PC-3 (cell line): ENCODE measurements around the gene SPRR2B. TPM values are rescaled to one million over a fixed set of nuclear protein-coding genes. Genes with fewer than 3 reads are reported as not detected.
"Not testable (repeated sequence)": the region's sequence is repeated elsewhere in the genome, so short reads cannot be mapped to it uniquely, and the experiment has no call there.

ENCODE experiments used
- ATAC-seq: fragments of 200-7000 bp; cut with Tn5 transposase; 2 replicates; pipeline ENCODE4 v1.9.1; 2020; ENCODE audit warnings: mild to moderate bottlenecking, moderate library complexity
- BruUV-seq: library from RNA; stranded (reverse); fragments of 400-500 nt; replicated peaks from 2 replicates; lab custom pipeline; 2021; lab: Mats Ljungman, UMichigan
- CTCF ChIA-PET: fragments of 300-600 bp; sonication (Branson Sonifier 250); formaldehyde crosslinking; loops from one replicate; lab custom pipeline; 2022; ENCODE audit warnings: antibody characterized with exemption; lab: Charles Lee
- POLR2A ChIA-PET: fragments of 300-600 bp; sonication (Branson Sonifier 250); formaldehyde crosslinking; loops from one replicate; lab custom pipeline; 2022; ENCODE audit warnings: antibody characterized with exemption; ENCODE audit not compliant: unreplicated experiment; lab: Charles Lee
- DNase-seq: peaks from one replicate; pipeline ENCODE4 v3.0.0-alpha.2; 2015
- H2AFZ ChIP-seq: fragments of 300-600 bp; sonication (generic); 2 replicates; pipeline ENCODE4 v1.6.0; 2016; ENCODE audit warnings: antibody characterized with exemption, low read length
- H3F3A ChIP-seq: fragments of 300-600 bp; sonication (generic); one replicate; pipeline ENCODE4 v1.6.0; 2017; ENCODE audit warnings: antibody characterized with exemption, low read length, control low read depth, mild to moderate bottlenecking; ENCODE audit not compliant: unreplicated experiment
- H3K27ac ChIP-seq: fragments of 300-600 bp; sonication (generic); 2 replicates; pipeline ENCODE4 v1.5.1; 2016; ENCODE audit warnings: mild to moderate bottlenecking, low read length
- H3K27me3 ChIP-seq: fragments of 300-600 bp; sonication (generic); 2 replicates; pipeline ENCODE4 v1.6.1; 2016; ENCODE audit warnings: low read length, mixed read lengths
- H3K36me3 ChIP-seq: fragments of 300-600 bp; sonication (generic); 2 replicates; pipeline ENCODE4 v1.6.1; 2016; ENCODE audit warnings: low read depth, mixed run types, low read length, mixed read lengths
- H3K4me1 ChIP-seq: fragments of 300-600 bp; sonication (generic); 2 replicates; pipeline ENCODE4 v1.5.1; 2016; ENCODE audit warnings: low read length; ENCODE audit not compliant: insufficient read depth
- H3K4me2 ChIP-seq: fragments of 300-600 bp; sonication (generic); 2 replicates; pipeline ENCODE4 v1.6.0; 2016; ENCODE audit warnings: low read length
- H3K4me3 ChIP-seq: fragments of 300-600 bp; sonication (generic); 2 replicates; pipeline ENCODE4 v1.5.1; 2016; ENCODE audit warnings: mild to moderate bottlenecking, low read length, mixed read lengths
- H3K79me2 ChIP-seq: fragments of 300-600 bp; sonication (generic); 2 replicates; pipeline ENCODE4 v1.6.1; 2017; ENCODE audit warnings: low read length, mixed read lengths
- H3K9ac ChIP-seq: fragments of 300-600 bp; sonication (generic); 2 replicates; pipeline ENCODE4 v1.6.0; 2016; ENCODE audit warnings: mild to moderate bottlenecking, low read length
- H3K9me2 ChIP-seq: fragments of 300-600 bp; sonication (generic); replicated peaks from 2 replicates; pipeline ENCODE4 v1.6.1; 2016; ENCODE audit warnings: mixed run types, low read length, mixed read lengths
- H3K9me3 ChIP-seq: fragments of 300-600 bp; sonication (generic); 2 replicates; pipeline ENCODE4 v1.6.1; 2016; ENCODE audit warnings: low read length, mixed read lengths
- H4K20me1 ChIP-seq: fragments of 300-600 bp; sonication (generic); 2 replicates; pipeline ENCODE4 v1.6.1; 2016; ENCODE audit warnings: low read length, mixed read lengths
- CTCF ChIP-seq: fragments of 300-600 bp; sonication (generic); conservative IDR thresholded peaks from 2 replicates; pipeline ENCODE4 v1.5.1; 2017; ENCODE audit warnings: antibody characterized with exemption, low read depth, mild to moderate bottlenecking, low read length
- EZH2 ChIP-seq: fragments of 300-600 bp; sonication (generic); IDR thresholded peaks from one replicate; pipeline ENCODE4 v1.6.1; 2017; ENCODE audit warnings: antibody characterized with exemption, mild to moderate bottlenecking, low read length; ENCODE audit not compliant: unreplicated experiment
- EZH2phosphoT487 ChIP-seq: fragments of 300-600 bp; sonication (generic); IDR thresholded peaks from 2 replicates; pipeline ENCODE4 v1.6.1; 2018; ENCODE audit warnings: mild to moderate bottlenecking, antibody characterized with exemption, low read length, borderline replicate concordance
- intact Hi-C: fragments of 100-400 bp; cut with micrococcal nuclease; formaldehyde crosslinking; loops from 2 replicates; pipeline ENCODE4 v1.9.0; 2023
- total RNA-seq: library from RNA; depleted of rRNA; stranded (reverse); fragments of >200 nt; gene quantifications from 2 replicates; pipeline ENCODE4 v1.2.3, GENCODE V29; 2014

SPRR2B gene
- total RNA-seq, 1 experiment from 2014 or later, result not detected

GRCh38 chr1:153113416-153113815 is 42.0 kb upstream of the SPRR2B start, which contains the start of gene SPRR2F:
SPRR2F (minus strand) TSS chr1:153113516; CDS start chr1:153112733, 783 bp downstream.
- Histone ChIP-seq H3K27ac (no peak within 1 kb of the TSS), H3F3A (no peaks in the 10 kb centered on the region), H3K36me3 (no peaks in the 10 kb centered on the region), H3K79me2 (no peaks in the 10 kb centered on the region), H3K9ac (no peak within 1 kb of the TSS), H3K9me3 (no peaks in the 10 kb centered on the region), H3K4me2 (no peak within 1 kb of the TSS), H3K9me2 (no peaks in the 10 kb centered on the region), H2AFZ (no peak within 1 kb of the TSS), H3K27me3 (peaks cover 5% of the 10 kb centered on the region; the same call in 1 of the 2 replicates), H3K4me3 (no peak within 1 kb of the TSS), H4K20me1 (no peaks in the 10 kb centered on the region), H3K4me1 (no peaks in the 10 kb centered on the region)
- intact Hi-C loops, result no loop called here
- no peak for TF ChIP-seq CTCF
- TF ChIP-seq EZH2, result no peak
- no peak for TF ChIP-seq EZH2phosphoT487
- DNase-seq, result no peak
- CTCF ChIA-PET, result no interaction called here
- ATAC-seq, result no peak
- BruUV-seq, result no TSS peak
- POLR2A ChIA-PET, result no interaction called here

- H2AFZ ChIP-seq, H3K4me3 ChIP-seq, H3K4me2 ChIP-seq, H3K9me2 ChIP-seq, H3K27me3 ChIP-seq, H3F3A ChIP-seq, H3K36me3 ChIP-seq, POLR2A ChIA-PET, DNase-seq, H3K9me3 ChIP-seq, H4K20me1 ChIP-seq, H3K27ac ChIP-seq, CTCF ChIA-PET, BruUV-seq, H3K9ac ChIP-seq, H3K4me1 ChIP-seq, H3K79me2 ChIP-seq, intact Hi-C loops, ATAC-seq: not testable (repeated sequence)
Measured at GRCh38 chr1:153112454-153112853, 41.0 kb upstream of the SPRR2B start.

- H3F3A ChIP-seq, result no peaks in the 10 kb centered on the region
- peak overlapping the region; percentile 63 for H3K4me2 ChIP-seq
- no peaks in the 10 kb centered on the region for H3K79me2 ChIP-seq
- ATAC-seq (peak; percentile 94), DNase-seq (peak; percentile 97)
- no peaks in the 10 kb centered on the region for H3K27me3 ChIP-seq
- no TSS peak for BruUV-seq
- 0 out of 2 replicates have a peak overlapping the region, but pooled peaks have one; percentile 10 for H3K4me3 ChIP-seq
- peak overlapping the region; percentile 81 for H3K27ac ChIP-seq
- no peaks in the 10 kb centered on the region for H4K20me1 ChIP-seq
- 0 out of 2 replicates have a peak overlapping the region, but pooled peaks have one; percentile 30 for H3K9ac ChIP-seq
- 0 out of 2 replicates have a peak overlapping the region, but pooled peaks have one; percentile 16 for H2AFZ ChIP-seq
- no peaks in the 10 kb centered on the region for H3K9me3 ChIP-seq
- H3K9me2 ChIP-seq, result no peaks in the 10 kb centered on the region
- ChIA-PET POLR2A (no interaction called here), CTCF (no interaction called here)
- peaks cover 18% of the 10 kb centered on the region for H3K4me1 ChIP-seq
- intact Hi-C loops, result no loop called here
- H3K36me3 ChIP-seq, result no peaks in the 10 kb centered on the region
- TF ChIP-seq EZH2phosphoT487, result no peak
- TF ChIP-seq CTCF, result no peak
- TF ChIP-seq EZH2, result no peak
Measured at GRCh38 chr1:153100245-153100644, 28.8 kb upstream of the SPRR2B start.
